ENCODE measurements around the gene LHX1. TPM values are rescaled to one million over a fixed set of nuclear protein-coding genes. Genes with fewer than 3 reads are reported as not detected.

Gene LHX1
- polyA plus RNA-seq, 1 of the 3 experiments (the other 2 are of a cell fraction): not detected

Small RNAs within 50 kb of the gene (small RNA-seq; reads per million reads assigned to genes)
- 0 reads per million in 7 experiments for gene AC243773.2

Other genes starting within 250 kb of the LHX1 start
- gene AATF, start 11.5 kb downstream of the LHX1 start, polyA plus RNA-seq (2012; rRNA removed): 14.6 and 18.8 TPM in 2 replicates